Activated naive CD8-positive, alpha-beta T cell (primary cell): Measurements from ENCODE around the gene PCDH15.

ENCODE experiments used
- H3K27ac Mint-ChIP-seq: one replicate; pipeline ENCODE4 v1.8.0; 2021; ENCODE audit warnings: mixed read lengths
- H3K27me3 Mint-ChIP-seq: one replicate; pipeline ENCODE4 v1.8.0; 2021; ENCODE audit warnings: mixed read lengths
- H3K36me3 Mint-ChIP-seq: one replicate; pipeline ENCODE4 v1.8.0; 2021; ENCODE audit warnings: mixed read lengths
- H3K4me1 Mint-ChIP-seq: one replicate; pipeline ENCODE4 v1.8.0; 2021; ENCODE audit warnings: low read depth, mixed read lengths
- H3K4me3 Mint-ChIP-seq: one replicate; pipeline ENCODE4 v1.8.0; 2021; ENCODE audit warnings: mild to moderate bottlenecking, mixed read lengths
- H3K9me3 Mint-ChIP-seq: one replicate; pipeline ENCODE4 v1.8.0; 2021; ENCODE audit warnings: low read depth, mixed read lengths

Gene PCDH15

DNA sequence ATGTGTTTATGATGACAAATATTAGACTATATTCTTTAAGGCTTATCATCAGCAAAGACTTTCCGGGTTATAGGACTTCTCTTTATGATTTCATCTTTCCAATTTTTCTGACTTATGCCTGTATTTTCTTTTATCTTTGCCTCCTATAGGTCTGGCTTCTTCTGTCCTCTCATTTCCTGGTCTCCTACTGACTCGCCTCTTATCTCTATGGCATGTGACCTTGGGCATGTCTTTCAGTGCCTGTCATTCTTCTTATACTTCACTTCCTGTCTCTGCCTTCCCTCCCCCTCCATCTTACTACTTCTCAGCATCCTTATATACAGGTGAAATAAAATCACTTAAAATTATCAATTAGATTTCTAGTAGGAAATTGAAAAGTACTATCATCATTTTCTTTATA, 42.2 kb downstream of the PCDH15 start:
- Mint-ChIP-seq H3K27me3 (no peaks in the 10 kb centered on the region), H3K27ac (no peak overlapping the region), H3K4me3 (no peak overlapping the region), H3K9me3 (peaks cover 13% of the 10 kb centered on the region), H3K4me1 (no peaks in the 10 kb centered on the region), H3K36me3 (no peaks in the 10 kb centered on the region)

DNA sequence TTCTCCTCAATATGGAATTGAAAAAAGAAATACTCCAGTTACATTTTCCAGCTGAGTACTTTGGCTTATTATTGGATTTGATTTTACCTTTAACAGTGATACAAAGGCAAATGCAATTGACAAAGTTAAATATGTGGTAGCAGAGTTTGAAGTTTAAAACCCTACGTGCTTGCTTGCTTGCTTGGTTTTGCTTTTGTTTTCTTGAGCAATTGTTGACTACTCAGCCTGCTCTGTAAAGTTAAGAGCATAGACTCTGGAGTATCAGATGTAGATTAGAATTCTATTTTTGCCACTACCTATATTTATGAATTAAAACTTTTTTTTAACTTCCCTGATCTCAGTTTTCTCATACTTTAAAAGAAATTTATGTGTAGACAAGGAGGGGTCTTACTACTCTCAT, 51.4 kb downstream of the PCDH15 start:
- H3K4me3 Mint-ChIP-seq, result no peak overlapping the region
- H3K27ac Mint-ChIP-seq, result no peak overlapping the region
- H3K36me3 Mint-ChIP-seq, result no peaks in the 10 kb centered on the region
- H3K27me3 Mint-ChIP-seq, result no peaks in the 10 kb centered on the region
- H3K9me3 Mint-ChIP-seq, result peaks cover 4% of the 10 kb centered on the region
- no peaks in the 10 kb centered on the region for H3K4me1 Mint-ChIP-seq

DNA sequence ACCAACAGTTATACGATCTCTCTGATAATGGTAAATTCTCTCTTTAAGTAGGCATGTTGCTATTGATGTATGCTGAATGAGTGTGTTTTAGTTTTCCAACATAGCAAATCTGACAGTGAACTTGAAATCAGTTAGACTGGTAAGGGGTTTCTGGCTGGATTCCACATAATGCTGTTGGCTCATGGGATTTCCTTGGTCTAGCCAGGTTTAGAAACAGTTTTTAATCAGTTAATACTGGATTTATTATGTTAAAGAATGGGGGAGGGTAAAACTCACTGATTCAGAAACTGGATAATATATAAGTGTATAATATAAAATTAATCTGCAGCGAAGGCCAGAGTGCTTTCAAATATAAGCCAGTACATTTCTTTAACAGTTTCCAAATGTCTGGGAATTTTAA, 55.6 kb downstream of the PCDH15 start:
- H3K4me1 Mint-ChIP-seq, result no peaks in the 10 kb centered on the region
- H3K27ac Mint-ChIP-seq, result no peak overlapping the region
- H3K4me3 Mint-ChIP-seq, result no peak overlapping the region
- peaks cover 17% of the 10 kb centered on the region for H3K9me3 Mint-ChIP-seq
- H3K36me3 Mint-ChIP-seq, result no peaks in the 10 kb centered on the region
- no peaks in the 10 kb centered on the region for H3K27me3 Mint-ChIP-seq

- H3K27me3 Mint-ChIP-seq, result no peaks in the 10 kb centered on the region
- peaks cover 24% of the 10 kb centered on the region for H3K9me3 Mint-ChIP-seq
- no peaks in the 10 kb centered on the region for H3K4me1 Mint-ChIP-seq
- no peaks in the 10 kb centered on the region for H3K36me3 Mint-ChIP-seq
- H3K27ac Mint-ChIP-seq, result no peak overlapping the region
- H3K4me3 Mint-ChIP-seq, result no peak overlapping the region
These were observed 58.6 kb downstream of the PCDH15 start for GRCh38 chr10:54742416-54742815.

DNA sequence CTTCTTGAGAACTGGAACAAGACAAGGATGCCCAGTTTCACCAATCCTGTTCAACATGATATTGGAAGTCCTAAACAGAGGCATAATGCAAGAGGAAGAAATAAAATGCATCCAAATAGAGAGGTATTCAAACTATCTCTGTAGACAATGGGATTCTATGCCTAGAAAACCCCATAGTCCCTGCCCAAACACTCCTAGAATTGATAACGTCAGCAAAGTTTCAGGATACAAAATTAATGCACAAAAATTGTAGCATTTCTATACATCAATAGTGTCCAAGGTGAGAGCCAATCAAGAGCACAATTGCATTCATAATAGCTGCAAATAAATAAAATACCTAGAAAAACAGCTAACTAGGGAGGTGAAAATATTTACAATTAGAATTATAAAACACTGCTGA, 72.5 kb downstream of the PCDH15 start:
- H3K36me3 Mint-ChIP-seq, result no peaks in the 10 kb centered on the region
- no peak overlapping the region for H3K4me3 Mint-ChIP-seq
- no peak overlapping the region for H3K27ac Mint-ChIP-seq
- H3K9me3 Mint-ChIP-seq, result no peaks in the 10 kb centered on the region
- no peaks in the 10 kb centered on the region for H3K4me1 Mint-ChIP-seq
- no peaks in the 10 kb centered on the region for H3K27me3 Mint-ChIP-seq

GRCh38 chr10:54722075-54722474, 79.0 kb downstream of the PCDH15 start:
- no peak overlapping the region for H3K27ac Mint-ChIP-seq
- H3K4me3 Mint-ChIP-seq, result no peak overlapping the region
- peaks cover 12% of the 10 kb centered on the region for H3K9me3 Mint-ChIP-seq
- no peaks in the 10 kb centered on the region for H3K36me3 Mint-ChIP-seq
- no peaks in the 10 kb centered on the region for H3K27me3 Mint-ChIP-seq
- H3K4me1 Mint-ChIP-seq, result no peaks in the 10 kb centered on the region

- Mint-ChIP-seq H3K27ac (no peak overlapping the region), H3K4me1 (no peaks in the 10 kb centered on the region), H3K27me3 (no peaks in the 10 kb centered on the region), H3K36me3 (no peaks in the 10 kb centered on the region), H3K9me3 (no peaks in the 10 kb centered on the region), H3K4me3 (no peak overlapping the region)
These were observed 90.1 kb downstream of the PCDH15 start for GRCh38 chr10:54710918-54711317.

DNA sequence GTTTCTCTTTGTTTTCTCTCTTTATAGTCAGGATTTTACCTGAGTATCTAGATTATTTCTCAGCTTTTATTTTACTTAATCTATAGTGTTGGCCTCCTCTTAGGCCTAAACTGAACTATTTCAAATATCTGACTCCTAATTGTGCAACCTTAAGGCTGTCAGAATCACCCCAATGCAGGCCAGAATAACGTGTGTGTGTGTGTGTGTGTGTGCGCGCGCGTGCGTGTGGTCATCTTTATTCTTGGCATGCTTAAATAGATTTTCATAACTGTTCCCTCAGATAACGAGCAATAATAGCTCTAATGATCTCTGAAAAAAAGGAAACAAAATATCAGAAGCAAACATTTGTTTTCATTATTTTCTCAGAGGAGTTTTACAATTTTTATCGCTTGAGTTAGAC, 92.4 kb downstream of the PCDH15 start:
- no peaks in the 10 kb centered on the region for H3K4me1 Mint-ChIP-seq
- no peak overlapping the region for H3K27ac Mint-ChIP-seq
- no peaks in the 10 kb centered on the region for H3K9me3 Mint-ChIP-seq
- no peak overlapping the region for H3K4me3 Mint-ChIP-seq
- no peaks in the 10 kb centered on the region for H3K36me3 Mint-ChIP-seq
- H3K27me3 Mint-ChIP-seq, result no peaks in the 10 kb centered on the region

DNA sequence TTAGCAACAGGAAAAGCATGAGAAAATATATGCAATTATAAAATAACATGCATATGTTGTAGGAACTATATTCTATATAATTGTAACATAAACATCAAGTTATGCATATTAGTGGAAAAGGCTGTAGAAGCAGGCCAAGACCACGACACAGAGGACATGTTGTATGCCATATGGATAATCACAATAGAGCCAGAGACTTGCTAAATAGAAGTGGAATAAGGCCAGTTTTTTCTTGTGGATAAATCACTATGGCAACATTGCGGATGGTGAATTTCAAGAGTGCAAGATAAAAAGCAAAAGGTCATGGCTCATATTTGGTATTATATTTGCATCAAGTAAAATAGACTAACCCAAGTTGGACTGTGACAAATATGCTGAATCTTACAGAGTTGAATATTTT, 93.0 kb downstream of the PCDH15 start:
- peaks cover 4% of the 10 kb centered on the region for H3K9me3 Mint-ChIP-seq
- H3K4me1 Mint-ChIP-seq, result no peaks in the 10 kb centered on the region
- no peaks in the 10 kb centered on the region for H3K36me3 Mint-ChIP-seq
- no peak overlapping the region for H3K27ac Mint-ChIP-seq
- H3K4me3 Mint-ChIP-seq, result no peak overlapping the region
- no peaks in the 10 kb centered on the region for H3K27me3 Mint-ChIP-seq

GRCh38 chr10:54702583-54703485, 98.2 kb downstream of the PCDH15 start:
- Mint-ChIP-seq H3K9me3 (peaks cover 11% of the 10 kb centered on the region), H3K27ac (no peak overlapping the region), H3K4me3 (no peak overlapping the region), H3K27me3 (no peaks in the 10 kb centered on the region), H3K36me3 (no peaks in the 10 kb centered on the region), H3K4me1 (no peaks in the 10 kb centered on the region)

GRCh38 chr10:54691331-54691730, 109.7 kb downstream of the PCDH15 start:
- H3K27ac Mint-ChIP-seq, result no peak overlapping the region
- H3K4me3 Mint-ChIP-seq, result no peak overlapping the region
- H3K9me3 Mint-ChIP-seq, result peaks cover 29% of the 10 kb centered on the region
- no peaks in the 10 kb centered on the region for H3K36me3 Mint-ChIP-seq
- no peaks in the 10 kb centered on the region for H3K27me3 Mint-ChIP-seq
- H3K4me1 Mint-ChIP-seq, result no peaks in the 10 kb centered on the region

- Mint-ChIP-seq H3K9me3 (peaks cover 26% of the 10 kb centered on the region), H3K36me3 (no peaks in the 10 kb centered on the region), H3K27ac (no peak overlapping the region), H3K27me3 (no peaks in the 10 kb centered on the region), H3K4me1 (no peaks in the 10 kb centered on the region), H3K4me3 (no peak overlapping the region)
These were observed 118.5 kb downstream of the PCDH15 start for GRCh38 chr10:54682554-54682953.

DNA sequence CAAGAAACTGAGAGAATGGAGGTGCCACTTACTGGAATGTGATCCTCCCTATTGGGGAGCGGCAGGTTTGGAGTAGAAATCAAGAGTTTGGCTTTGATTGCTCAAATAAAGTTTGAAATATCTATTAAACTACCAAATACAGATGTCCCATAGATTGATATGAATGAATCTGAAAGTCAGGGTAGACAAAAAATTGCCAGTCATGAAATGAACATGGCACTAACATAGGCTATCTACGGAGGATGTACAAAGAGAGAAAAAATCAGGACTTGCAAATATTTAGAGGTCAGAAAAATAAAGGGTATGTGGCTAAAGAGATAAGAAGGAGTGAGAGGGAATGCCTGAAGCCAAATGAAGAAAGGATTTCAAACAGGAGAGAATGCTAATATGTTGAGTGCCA, 119.9 kb downstream of the PCDH15 start:
- H3K36me3 Mint-ChIP-seq, result no peaks in the 10 kb centered on the region
- H3K9me3 Mint-ChIP-seq, result peaks cover 22% of the 10 kb centered on the region
- no peak overlapping the region for H3K27ac Mint-ChIP-seq
- no peak overlapping the region for H3K4me3 Mint-ChIP-seq
- no peaks in the 10 kb centered on the region for H3K4me1 Mint-ChIP-seq
- no peaks in the 10 kb centered on the region for H3K27me3 Mint-ChIP-seq

DNA sequence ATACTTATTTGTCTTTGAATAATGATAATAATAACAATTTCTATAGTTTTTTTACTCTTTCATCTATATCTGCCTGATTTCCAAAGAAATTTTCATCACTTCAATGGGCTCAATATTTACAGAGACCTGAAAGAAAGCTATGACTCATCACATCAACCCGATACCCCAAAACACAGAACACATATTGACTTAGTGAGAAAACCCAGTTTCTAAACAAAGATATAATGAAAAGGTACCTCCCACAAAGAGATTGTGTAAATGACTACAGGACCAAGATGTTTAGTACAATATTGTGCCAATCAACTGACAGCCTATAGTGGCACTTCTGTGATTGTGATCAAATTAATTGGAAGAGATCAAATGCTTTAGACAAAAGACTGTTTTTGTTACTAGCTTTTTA, 133.9 kb downstream of the PCDH15 start:
- H3K4me3 Mint-ChIP-seq, result no peak overlapping the region
- no peaks in the 10 kb centered on the region for H3K27me3 Mint-ChIP-seq
- H3K27ac Mint-ChIP-seq, result no peak overlapping the region
- no peaks in the 10 kb centered on the region for H3K4me1 Mint-ChIP-seq
- no peaks in the 10 kb centered on the region for H3K36me3 Mint-ChIP-seq
- no peaks in the 10 kb centered on the region for H3K9me3 Mint-ChIP-seq

DNA sequence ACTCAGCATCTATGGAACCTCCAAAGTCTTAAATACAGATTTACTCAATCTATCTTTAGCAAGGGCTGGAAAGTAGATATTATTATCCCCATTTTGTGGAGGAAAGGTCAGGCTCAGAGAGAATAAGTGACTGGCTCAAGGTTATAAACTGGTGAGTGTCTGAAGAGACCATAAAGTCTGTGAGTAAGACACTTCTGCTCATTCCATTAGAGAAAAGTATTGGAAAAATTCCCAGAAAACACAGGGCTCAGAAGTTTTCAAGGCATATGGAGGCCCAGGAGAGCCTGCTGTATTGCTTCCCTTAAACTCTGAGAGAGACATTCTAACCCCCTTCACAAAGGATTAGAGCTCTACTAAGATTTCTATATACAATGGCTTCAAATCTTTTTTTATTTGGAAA, 134.8 kb downstream of the PCDH15 start:
- Mint-ChIP-seq H3K9me3 (no peaks in the 10 kb centered on the region), H3K4me1 (no peaks in the 10 kb centered on the region), H3K27ac (no peak overlapping the region), H3K27me3 (no peaks in the 10 kb centered on the region), H3K36me3 (no peaks in the 10 kb centered on the region), H3K4me3 (no peak overlapping the region)

GRCh38 chr10:54665095-54665494, 135.9 kb downstream of the PCDH15 start:
- Mint-ChIP-seq H3K4me3 (no peak overlapping the region), H3K27me3 (no peaks in the 10 kb centered on the region), H3K36me3 (no peaks in the 10 kb centered on the region), H3K4me1 (no peaks in the 10 kb centered on the region), H3K9me3 (no peaks in the 10 kb centered on the region), H3K27ac (no peak overlapping the region)
